ENCODE data around the gene SPATA20.

Gene SPATA20

GRCh38 chr17:50580646-50581045, 33.7 kb downstream of the SPATA20 start:
- no peak for ATAC-seq

DNA sequence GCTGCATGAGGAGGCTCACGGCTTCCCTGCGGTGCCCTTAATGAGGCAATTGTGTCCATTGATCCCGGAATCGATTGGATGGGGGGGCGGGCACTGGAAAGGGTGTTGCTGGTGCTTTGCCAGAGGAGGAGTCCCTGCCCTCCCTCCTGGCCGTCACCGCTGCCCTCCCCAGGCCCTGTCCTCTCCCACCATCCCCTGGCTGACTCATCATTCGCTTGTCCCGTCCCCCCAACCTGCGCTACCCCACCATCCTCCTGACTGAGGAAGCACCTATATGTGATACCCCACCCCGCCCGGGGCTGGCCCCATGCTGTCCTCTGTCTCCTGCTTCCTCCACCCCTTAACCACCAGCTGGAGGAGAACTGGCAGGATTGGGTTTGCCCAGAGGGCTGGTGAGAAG, 34.3 kb downstream of the SPATA20 start:
- no peak for ATAC-seq

DNA sequence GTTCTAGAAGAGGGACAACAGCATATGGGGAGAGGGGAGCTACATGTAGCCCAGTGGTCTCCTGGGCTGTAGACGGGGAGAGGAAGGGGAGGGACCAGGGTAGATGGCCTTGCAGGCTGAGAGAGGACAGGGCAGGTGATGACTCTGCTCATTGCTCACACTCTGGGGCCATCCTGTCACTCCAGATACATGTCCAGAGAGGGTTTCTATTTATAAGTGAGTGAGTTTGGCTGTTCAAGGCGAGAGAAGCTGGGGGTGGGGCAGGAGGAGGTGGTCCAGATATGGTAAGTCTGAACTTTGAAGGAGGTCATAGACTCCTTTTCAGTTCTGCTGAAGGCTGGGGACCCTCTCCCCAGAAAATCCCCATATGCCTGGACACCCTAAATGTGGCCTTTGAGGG, 35.8 kb downstream of the SPATA20 start:
- no peak for ATAC-seq

GRCh38 chr17:50583641-50584040, 36.7 kb downstream of the SPATA20 start:
- ATAC-seq, result no peak

DNA sequence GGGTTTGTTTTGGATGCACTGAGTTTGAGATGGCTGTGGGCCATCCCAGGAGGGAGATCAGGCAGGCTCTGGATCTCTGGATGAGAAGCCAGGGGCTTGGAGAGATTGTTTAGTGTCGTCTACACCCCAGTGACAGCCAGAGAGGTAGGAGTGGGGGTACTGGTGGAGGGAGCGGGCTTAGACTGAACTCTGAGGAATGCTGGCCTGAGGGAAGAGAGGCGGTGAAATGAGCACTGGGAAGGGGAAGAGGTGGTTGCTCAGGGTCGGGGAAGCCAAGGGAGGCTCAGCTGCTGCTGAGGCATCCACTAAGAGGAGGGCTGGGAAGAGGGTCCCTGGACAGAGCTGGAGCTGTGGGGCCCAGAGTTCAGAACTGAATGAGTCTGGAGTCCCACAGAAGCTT, 37.1 kb downstream of the SPATA20 start:
- ATAC-seq, result no peak

- no peak for ATAC-seq
Observed at GRCh38 chr17:50584749-50585148, 37.8 kb downstream of the SPATA20 start.

GRCh38 chr17:50585346-50585745, 38.4 kb downstream of the SPATA20 start:
- no peak for ATAC-seq

- no peak for ATAC-seq
Observed at GRCh38 chr17:50585891-50586290, 38.9 kb downstream of the SPATA20 start.

- no peak for ATAC-seq
Observed at GRCh38 chr17:50586421-50587247, 39.7 kb downstream of the SPATA20 start.

DNA sequence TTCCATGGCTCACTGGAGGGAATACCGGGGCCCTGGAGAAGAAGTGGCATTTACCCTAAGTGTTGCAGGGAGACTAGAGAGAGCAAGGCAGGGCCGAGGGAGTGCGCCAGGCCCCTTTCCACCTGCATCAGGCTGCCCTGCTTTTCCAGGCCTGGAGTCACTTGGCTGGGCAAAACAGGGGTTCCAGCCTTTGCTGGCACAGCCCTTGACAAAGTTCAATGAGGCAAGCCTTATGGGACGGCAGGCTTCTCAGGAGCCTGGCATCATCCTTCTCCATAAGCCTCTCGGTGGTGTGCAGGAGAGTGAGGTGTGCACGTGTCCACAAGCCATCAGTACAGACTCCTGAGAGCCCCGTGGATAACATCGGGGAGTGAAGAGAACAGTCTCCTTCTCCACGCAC, 40.6 kb downstream of the SPATA20 start:
- ATAC-seq, result no peak

GRCh38 chr17:50588391-50589049, 41.5 kb downstream of the SPATA20 start:
- no peak for ATAC-seq

GRCh38 chr17:50589095-50589705, 42.2 kb downstream of the SPATA20 start:
- ATAC-seq, result no peak

DNA sequence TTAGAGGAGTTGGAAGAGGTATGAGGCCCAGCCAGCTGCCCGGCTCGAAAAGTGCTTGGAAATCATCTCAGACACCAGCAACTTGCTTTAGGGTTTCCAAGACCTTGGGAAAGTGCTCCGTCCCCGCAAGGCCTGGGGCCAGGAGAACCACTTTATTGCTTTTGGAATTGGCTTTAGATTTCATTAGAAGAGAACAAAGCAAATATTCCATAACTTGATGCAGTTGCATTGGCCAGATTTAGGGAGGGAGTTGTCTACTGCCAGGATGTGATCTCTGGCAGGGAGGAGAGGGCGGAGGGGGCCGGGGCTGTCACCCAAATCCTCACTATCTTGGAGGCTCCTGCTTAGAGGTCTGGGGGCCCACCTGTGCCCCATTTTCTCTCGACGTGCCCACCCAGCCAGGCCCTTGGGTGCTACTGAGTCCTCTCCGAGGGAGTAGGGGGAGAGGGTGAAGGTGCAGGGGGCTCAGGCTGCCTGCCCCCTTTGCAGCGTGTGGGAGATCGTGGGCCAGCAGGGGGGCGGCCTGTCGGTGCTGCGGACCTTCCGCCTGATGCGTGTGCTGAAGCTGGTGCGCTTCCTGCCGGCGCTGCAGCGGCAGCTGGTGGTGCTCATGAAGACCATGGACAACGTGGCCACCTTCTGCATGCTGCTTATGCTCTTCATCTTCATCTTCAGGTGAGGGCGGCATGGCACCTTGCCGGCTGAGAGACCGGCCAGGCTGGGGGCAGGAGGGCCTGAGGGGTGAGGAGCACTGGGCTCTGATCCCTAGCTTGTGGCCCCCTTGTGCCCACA, 44.2 kb downstream of the SPATA20 start:
- ATAC-seq, result no peak

DNA sequence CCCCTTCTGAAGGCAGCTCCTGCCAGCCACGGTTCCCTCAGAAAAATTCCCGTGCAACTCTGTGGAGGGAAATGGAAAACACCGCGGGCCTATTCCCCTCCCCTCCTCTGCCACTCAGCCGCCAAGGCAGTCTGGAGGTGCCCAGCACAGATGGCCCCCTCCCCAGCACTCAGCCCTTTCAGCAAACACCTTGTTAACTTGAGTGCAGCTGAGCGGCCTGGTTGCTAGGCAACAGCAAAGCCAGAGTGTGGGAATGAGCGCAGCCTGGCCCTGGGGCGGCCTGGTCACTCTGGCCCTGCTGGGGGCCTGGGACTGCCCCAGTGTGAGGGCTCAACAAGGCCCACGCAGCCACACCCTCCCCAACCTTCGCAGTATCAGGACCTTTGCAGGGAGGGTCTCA, 46.3 kb downstream of the SPATA20 start:
- ATAC-seq, result no peak

GRCh38 chr17:50594128-50594823, 47.3 kb downstream of the SPATA20 start:
- no peak for ATAC-seq

DNA sequence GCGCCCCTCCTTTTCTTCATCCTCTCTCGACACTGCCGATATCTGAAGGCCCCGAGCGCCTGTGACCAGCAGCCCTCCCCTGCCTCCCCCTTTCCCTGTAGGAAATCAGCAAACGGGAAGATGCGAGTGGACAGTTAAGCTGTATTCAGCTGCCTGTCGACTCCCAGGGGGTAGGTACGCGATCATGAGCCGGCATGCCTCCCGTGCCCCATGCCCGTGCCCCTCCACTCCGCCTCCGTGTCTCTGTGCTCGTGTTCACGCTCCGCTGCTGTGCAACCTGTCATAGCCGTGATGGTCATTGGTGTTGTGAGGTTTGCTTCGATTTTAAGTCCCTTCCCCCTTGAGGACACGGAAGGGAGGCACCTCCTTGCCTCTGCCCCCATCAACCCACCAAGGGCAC, 47.9 kb downstream of the SPATA20 start:
- no peak for ATAC-seq

DNA sequence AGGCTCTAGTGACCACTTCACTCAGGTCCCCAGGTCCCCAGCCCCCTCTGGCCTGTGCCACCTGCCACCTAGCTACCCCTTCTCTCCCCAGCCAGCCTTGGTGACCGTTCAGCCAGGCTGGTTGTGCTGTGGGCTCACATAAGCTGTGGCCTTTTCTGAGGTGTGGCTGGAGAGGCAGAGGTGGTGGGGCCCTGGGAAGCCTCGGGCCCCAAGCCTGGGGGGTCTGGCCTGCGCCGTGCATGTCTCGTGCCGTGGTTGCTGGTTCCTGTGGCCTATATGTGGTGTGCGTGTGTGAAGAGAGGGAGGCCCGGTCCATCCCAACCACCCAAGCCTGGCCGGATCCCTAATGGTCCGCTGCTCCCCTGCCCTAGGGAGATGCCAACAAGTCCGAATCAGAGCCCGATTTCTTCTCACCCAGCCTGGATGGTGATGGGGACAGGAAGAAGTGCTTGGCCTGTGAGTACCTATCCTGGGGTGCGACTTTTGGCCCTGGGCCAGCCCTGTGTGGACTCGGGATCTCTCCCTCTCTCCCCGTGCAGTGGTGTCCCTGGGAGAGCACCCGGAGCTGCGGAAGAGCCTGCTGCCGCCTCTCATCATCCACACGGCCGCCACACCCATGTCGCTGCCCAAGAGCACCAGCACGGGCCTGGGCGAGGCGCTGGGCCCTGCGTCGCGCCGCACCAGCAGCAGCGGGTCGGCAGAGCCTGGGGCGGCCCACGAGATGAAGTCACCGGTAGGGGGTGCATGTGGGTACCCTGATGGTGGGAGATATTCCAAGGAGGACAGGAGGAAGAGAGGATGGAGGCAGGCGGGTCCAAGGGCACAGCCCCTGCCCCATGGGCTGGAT, 49.4 kb downstream of the SPATA20 start:
- no peak for ATAC-seq

DNA sequence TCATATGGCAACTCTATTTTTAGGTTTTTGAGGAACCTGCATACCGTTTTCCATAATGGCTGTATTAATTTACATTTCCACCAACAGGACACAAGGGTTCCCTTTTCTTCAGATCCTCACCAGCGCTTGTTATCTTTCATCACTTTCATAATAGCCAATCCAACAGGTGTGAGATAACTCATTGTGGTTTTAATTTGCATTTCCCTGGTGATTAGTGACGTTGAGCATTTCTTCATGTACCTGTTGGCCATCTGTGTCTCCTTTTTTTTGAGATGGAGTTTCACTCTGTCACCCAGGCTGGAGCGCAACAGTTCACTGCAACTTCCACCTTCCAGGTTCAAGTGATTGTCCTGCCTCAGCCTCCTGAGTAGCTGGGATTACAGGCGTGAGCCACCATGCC, 51.5 kb downstream of the SPATA20 start:
- no peak for ATAC-seq

- ATAC-seq, result no peak
Observed at GRCh38 chr17:50599606-50600005, 52.6 kb downstream of the SPATA20 start.

GRCh38 chr17:50601823-50602375, 54.9 kb downstream of the SPATA20 start:
- no peak for ATAC-seq

DNA sequence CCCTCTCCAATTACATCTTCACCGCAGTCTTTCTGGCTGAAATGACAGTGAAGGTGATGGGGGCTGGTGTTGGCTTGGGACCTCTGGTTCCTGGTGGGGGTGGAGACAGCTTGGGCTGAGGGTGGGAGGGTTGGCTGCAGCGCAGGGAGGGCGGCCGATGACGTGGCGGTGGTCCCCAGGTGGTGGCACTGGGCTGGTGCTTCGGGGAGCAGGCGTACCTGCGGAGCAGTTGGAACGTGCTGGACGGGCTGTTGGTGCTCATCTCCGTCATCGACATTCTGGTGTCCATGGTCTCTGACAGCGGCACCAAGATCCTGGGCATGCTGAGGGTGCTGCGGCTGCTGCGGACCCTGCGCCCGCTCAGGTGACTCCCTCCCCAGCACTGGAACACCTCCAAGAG, 55.9 kb downstream of the SPATA20 start:
- ATAC-seq, result no peak

Data from activated CD4-positive, CD25-positive, alpha-beta regulatory T cell treated with anti-CD3 and anti-CD28 coated beads, Interleukin-2, amount 50 U/mL, for 24 hours (primary cell).